Measurements from ENCODE around the gene GATD1.
A peak's percentile ranks its signal among the peaks of the same experiment; 100 is the strongest.

Gene GATD1

DNA sequence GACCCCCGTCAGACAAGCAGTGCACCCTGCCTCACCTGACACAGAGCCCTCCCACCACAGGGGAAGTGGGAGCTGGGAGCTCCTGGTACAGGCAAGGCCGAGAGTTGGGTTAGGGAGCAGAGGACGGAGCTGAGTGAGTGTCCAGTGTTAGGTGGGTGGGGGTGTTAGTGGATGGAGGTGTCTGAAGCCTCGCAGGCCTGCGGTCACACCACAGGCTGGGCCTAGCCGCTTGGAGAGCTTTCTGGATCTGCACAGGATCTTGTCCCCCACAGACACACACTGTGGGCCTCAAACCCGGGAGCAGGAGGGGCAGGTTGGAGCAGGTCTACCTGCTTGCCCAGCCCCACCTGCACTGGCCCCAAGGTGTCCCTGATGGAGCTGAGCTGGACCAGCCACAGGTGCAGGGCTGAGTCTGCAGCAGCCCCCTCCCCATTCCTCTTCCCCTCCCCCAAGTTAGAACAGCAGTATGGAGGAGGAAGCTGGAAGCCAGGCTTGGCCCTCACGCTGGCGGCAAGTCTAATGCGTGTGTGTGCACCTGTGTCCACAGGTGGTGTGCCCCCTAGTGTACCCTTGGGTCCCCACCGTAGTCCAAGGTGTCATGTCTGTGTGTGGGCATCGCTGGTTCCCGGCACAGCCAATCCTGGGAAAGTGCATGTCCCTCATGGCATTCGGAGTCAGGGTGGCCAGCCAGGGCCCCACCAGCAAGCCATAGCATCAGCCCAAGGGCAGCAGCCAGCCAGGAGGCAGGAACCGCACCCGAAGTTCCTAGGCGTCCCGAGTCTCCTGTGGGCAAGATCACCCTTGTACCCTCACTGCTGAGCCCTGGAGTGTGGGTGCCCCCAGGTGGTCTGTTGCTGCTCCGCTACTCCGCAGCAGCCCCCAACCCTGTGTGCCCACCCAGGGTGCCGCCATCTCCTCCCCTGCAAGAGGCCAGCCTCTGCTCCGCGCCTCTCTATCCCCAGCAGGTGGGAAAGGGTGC lies 2.0 kb upstream of the GATD1 start:
- no peak for DNase-seq (ENCODE audit: low spot score)

DNA sequence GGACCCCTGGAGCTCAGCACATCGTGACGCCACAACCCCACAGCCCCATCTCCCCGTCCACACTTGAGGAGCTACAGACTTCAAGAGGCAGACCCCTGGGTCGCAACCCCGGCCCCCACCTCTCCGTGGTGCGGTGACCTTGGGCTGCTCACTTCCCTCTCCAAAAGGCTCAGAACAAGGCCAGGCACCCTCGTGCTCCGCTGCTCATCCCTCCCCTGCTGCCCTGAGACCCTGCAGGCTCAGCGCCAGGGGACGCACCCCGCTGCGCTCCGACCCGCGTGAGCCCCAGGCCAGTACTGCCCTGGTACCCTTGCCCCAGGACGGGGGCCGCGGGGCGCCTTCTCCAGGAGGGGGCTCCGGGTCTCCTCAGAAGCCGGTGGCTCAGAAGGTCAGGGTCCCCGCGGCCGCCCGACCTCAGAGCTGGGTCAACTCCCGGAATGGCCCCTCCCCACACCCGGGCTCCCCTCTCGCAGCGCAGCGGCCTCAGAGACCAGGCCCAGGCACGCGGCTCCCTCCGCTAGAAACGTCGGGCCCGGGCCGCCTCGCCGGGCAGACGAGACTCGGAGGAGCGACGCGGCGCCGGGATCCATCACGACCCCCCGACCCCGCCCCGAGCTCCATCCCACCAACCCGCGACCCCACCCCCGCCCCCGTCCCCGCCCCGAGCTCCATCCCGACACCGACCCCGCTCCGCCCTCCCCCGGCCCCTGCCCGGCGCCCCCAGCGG lies 563 bp downstream of the GATD1 start:
- DNase-seq (ENCODE audit: low spot score): peak; percentile 84

DNA sequence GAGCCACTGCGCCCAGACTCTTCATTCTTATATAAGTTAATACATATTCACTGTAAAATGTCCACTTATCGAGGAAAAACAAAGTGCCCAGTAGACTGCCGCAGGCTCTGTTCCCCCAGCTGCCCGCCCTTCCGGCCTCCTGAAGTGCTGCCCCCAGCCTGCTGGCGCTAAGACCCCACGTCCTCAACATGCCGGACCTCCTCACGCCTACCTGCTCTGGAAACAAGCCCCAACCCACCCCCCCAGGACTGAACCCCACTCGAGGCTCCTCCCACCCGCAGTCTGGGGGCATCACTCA lies 1.1 kb downstream of the GATD1 start:
- no peak for DNase-seq (ENCODE audit: low spot score)

DNA sequence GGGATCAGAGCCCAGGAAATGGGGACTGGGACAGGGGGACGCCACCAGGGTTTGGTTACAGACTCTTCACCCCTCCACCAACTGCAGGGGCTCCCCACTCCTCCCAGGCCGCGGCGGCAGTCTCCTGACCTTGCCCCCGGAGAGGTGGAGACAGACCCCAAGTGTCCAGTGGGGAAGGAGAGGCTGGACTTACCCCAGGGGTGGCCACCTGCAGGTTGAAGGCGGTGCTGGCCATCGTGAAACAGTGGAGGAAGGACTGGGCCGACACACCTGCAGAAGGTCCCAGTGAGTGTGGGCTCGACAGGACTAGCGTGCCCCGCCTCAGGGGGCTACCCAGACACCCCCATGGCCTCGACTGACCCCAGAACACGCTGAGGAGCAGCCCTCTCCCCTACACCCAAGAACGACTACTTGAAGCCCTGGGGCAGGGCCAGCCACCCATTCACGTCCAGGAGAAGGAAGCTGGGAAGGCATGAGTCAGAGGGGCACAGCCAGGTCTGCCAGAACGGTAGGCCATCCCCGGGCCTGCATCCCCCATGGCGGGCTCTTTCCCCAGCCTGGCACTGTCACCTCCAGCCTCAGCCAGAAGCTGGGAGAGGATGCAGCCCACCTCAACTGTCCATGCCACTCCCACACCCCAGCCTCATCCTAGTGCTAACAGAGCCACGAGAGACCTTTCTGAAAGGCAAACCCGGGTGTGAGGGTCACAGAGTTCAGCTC lies 2.3 kb downstream of the GATD1 start:
- DNase-seq (ENCODE audit: low spot score): no peak

DNA sequence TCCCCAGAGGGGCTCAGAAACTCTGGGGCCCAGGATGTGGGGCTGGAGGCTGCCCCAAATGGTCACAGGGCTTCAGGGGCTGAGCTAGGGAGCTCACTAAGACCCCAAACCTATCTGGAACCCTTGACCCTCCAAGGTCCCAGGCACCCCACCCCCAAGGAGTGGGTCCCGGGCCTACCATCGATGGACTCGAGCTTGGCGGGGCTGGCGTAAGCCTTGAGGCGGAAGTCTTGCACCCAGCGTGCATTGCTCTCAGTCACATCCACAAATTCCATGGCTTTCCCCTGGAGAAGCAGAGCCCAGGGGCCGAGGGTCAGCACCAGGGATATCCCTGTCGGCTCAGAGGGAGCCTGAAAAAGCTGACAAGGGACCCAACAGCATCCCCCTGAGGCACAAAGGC lies 3.5 kb downstream of the GATD1 start:
- no peak for DNase-seq (ENCODE audit: low spot score)

DNA sequence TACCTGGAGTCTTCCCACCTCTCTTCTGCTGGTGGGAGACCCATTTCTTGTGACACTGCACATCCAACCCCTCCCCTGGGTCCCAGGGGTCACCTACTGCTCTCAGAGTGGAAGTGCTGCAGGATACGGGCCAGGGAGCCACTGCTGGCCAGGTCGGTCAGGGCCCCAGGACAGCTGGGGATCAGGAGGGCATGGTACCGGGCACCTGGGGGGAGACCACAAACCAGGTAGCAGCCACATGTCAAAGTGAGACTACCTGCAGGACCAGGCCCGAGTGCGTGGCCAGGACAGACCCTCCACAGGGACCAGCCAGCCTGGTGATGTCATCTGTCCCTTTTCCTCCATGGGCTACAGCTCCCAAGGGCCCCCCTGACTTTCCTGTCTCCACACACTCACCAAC lies 3.9 kb downstream of the GATD1 start:
- DNase-seq (ENCODE audit: low spot score): no peak

DNA sequence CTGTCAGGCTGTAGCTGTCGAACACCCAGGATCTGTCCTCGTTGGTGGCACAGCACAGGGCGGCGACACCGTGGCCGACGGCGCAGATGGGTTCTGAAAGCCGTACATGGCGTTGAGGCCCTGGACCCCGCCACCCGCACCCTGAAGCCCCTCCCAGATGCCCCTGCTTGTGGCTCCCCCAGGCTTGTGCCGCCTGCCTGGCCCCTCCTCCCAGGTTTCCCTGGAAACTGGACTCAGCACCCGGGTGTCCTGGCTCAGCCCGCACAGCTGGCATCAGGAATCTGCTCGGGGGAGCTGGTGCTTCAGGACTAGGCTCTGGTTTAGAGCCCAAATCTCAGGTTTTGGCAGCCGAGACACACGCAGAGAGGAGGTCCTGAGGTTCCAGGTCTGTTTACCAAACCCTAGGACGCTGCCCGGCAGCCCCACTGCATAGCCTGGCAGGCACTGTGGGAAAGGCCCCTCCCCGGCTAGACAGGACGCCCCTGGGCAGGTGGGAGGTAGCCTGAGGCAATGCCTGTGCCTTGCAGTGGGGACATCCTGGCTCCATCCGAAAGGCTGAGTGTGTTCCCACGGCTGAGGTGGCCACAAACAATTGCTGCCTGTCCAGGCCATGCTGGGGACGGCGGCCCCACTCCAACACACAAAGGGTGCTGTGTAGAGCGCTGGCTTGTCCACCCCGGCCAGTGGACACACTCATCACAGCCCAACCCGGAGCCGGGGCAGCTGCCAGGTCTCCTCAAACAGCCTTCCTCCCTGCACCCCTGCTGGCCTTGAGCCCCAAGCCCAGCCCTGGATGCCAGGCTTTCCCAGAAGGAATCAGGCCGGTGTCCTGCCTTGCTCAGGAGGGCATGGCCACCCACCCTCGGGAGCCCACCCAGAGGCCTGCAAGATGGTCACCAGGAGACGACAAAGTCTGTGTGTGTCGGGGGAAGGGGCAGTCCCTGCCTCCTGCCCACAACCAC lies 4.6 kb downstream of the GATD1 start:
- DNase-seq (ENCODE audit: low spot score): no peak

DNA sequence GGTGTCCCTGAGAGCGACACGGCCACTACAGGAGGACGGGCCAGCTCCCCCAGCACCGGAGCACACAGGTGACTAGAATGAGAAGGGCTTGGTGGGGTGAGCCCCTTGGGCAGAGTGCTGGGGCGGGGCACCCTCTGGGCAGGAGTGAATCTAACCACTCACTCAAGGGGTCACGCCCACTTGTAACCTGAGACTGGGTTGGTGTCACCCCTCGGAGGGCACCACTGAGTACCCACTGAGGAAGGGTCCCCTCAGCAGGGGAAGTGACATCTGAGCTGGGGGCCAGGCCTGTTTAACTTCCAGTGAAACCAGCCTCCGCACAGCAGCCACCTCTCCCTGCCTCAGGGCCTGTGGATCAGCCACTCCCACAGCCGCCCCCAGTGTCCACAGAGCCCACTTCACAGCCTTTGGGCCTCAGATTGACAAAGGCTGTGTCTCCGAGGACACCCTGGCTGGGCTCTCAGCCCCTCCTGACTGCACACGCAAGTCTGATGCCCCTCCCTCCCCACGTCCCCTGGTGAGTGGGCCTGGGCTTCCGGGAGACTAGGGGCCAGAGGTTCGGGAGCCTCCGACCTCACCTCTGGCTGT lies 5.6 kb downstream of the GATD1 start:
- no peak for DNase-seq (ENCODE audit: low spot score)

DNA sequence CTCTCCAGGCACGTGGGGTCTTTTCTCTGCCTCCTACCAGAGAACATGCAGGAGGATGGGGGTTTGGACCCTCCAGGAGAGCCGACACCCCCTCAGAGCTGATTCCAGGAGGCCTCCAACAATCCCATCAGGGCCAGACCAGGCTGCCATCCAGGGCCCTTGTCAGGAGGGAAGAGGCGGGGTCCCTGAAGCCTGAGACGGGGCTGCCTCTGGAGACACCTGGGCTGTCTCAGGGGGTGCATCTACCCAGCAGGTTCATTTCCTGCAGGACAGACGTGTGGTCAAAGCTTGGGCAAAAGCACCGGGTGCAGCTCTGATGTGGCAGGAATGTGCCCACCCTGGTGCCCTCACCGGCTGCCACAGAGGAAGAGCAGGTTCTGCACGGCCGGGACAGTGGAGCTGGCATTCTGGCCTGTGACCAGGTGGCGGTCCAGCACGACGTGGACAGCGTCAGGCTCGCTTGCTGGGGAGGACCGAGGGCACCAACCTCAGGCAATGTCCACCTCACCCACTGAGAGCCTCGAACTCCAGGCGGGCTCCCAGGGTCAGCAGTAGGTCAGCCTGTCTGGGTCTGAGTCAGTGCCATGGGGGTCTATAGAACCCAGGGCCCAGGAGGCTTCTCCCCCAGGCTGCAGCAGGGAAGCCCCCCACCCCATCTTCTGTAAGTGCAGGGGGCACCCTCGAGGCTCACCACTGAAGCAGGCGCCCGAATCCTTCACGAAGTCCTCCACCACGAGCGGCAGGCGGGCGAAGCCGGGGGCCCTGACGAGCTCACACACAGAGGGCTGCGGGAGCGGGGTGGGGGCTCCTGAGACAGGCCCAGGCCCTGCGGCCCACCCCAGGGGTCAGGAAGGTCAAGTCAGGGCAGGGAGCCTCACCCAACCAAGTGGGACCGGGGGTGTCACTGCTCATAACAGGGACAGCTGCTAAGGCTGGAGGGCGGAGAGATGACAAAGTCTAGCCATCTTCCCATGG lies 6.4 kb downstream of the GATD1 start:
- no peak for DNase-seq (ENCODE audit: low spot score)

DNA sequence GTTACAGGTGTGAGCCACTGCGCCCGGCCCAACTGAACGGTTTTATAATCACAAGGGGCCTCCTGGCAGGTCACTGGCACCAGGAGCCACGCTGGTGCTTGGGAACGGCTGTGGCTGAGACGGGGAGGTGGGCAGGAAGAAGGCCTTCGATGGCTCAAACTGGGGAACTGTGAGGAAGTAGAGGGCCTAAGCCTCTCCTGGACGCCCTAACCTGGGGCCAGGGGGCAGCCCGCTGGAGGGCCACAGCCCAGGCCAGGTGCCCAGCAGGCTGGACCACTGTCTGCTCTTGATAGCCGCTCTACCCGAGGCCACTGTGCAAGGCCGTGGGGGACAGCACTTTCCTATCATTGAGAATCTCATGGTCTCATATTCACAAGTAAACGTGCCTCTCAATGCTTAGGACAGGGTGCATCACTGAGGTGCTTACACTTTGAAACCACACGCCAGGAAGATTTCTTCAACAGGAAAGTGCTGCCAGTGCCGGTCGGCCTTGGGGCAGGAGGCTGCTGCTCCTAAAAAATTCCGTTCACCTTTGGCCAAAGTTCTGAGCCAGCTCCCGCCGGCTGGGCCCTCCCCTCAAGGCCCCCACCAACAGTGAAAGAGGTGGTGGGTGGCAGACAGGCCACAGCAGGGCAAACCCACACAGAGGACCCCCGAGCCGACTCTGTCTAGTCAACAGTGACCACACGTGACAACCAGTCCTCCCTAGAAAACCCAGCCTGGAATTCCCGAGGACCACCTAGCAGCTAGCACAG lies 7.2 kb downstream of the GATD1 start:
- no peak for DNase-seq (ENCODE audit: low spot score)

DNA sequence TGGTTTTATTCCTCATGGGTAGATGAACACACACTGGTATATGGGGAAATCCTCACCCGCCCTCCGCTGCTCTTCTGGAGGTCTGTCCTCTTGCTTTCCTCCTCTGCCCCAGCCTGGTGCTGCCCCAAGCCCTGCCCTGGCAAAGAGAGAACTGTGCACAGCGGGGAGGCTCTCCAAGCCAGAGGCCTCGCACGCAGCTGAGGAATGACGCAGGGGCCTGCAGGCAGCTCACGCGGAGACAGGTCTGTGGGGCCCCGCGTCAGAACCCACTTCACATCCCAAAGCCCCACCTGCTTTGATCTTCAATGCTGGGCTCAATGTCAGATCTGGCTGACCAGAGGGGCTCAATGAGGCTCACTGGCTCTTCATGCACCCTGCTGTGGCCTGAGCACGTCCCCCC lies 10.0 kb downstream of the GATD1 start:
- no peak for DNase-seq (ENCODE audit: low spot score)

DNA sequence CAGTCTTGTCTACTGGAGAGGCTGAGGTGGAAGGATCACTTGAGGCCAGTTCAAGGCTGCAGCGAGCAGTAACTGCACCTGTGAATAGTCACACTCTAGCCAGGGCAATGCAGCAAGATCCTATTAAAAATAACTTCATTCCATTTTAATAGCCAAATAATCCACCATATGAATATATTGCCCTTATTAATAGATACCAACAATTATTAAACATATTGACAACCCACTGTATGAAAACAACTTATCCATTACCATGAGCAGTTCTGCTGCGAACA lies 10.4 kb downstream of the GATD1 start:
- DNase-seq (ENCODE audit: low spot score): no peak

DNA sequence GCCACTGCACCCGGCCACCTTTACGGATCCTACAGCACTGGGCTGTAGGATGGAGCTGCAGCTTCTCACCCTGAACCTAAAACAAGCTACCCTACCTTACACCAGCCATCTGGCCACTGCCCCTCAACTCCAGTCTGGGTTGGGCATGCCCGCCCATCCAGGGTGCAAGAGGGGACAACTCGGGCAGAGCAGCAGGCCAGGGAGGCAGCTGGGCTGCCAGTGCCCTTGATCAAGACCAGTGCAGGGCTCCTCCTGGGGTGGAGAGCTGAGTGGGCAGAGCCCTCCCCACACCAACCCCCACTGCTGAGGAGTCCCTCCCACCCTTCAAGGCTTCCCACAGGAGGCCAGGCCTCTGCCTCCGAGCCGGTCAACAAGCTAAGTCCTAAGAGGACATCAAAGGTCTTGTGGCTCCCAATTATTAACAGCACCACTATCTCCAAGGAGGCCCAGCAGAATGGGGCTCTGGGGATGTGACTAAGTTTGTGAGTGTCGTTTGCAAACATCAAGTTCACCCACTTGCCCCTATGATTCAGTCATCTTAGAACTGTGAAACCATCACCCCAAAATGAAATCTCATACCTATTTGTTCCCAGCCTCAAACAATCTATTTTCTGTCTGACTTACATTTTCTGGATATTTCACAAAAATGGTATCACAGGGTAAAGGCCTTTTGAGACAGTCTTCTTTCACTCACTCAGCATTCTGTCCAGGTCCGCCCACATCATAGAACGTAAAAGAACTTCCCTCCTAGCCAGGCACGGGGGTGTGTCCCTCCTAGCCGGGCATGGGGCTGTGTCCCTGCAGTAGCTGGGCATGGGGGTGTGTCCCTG lies 11.0 kb downstream of the GATD1 start:
- no peak for DNase-seq (ENCODE audit: low spot score)

DNA sequence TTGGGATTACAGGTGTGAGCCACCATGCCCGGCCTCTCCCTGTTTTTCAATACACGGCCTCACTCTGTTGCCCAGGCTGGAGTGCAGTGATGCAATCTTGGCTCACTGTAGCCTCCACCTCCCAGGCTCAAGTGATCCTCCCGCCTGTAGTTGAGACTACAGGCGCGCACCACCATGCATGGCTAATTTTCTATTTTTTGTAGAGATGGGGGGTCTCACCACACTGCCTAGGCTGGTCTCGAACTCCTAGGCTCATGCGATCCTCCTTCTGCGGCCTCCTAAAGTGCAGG lies 11.5 kb downstream of the GATD1 start:
- DNase-seq (ENCODE audit: low spot score): no peak

DNA sequence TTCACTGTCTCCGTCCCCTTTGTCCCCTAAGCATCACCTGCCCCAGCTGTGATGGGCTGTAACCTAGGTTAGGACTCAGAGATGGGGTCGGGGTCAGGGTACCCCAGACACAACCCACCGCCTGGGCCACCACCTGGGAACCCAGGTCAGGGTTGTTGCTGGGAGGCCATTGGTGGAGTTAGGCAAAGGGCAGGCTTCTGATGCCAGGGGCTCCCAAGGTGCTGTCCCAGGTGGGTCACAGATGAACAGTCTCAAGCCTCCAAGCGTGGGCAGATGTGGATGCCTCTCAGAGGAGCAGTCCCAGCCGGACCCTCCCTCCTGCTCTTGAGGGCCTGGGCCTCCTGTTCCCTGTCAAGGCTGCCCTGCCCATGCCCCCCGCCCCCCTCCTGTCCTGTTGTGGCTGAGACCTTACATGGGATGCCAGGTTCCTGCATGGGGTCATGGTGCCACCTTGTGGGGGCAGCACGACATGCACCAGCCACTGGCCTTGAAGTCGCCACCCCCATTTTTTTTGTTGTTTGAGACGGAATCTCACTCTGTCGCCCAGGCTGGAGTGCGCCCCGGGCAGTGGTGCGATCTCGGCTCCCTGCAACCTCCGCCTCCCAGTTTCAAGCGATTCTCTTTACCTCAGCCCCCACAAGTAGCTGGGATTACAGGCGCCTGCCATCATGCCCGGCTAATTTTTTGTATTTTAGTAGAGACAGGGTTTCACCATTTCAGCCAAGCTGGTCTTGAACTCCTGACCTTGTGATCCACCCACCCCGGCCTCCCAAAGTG lies 12.1 kb downstream of the GATD1 start:
- DNase-seq (ENCODE audit: low spot score): peak; percentile 59

DNA sequence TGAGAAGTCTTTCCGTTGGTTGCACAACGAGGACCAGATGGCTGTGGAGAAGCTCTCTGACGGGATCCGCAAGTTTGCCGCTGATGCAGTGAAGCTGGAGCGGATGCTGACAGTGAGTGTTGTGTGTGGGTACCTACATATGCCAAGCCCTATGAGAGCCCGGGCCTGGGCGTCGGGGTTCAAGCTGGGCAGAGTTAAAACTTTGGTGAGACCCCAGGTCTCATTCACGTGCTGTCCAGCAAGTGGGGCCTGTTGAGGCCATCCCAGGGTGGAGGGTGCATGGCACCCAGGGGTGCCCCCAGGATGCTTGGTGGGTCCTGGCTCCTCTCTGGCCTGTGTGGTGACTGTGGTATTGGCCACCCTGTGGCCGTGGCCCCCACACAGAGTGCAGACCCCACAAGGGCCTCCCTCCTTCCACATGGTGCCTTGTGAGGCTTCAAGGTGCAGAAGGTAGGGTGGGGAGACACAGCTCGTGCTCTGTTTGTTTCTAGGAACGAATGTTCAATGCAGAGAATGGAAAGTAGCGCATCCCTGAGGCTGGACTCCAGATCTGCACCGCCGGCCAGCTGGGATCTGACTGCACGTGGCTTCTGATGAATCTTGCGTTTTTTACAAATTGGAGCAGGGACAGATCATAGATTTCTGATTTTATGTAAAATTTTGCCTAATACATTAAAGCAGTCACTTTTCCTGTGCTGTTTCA lies 12.8 kb downstream of the GATD1 start:
- DNase-seq (ENCODE audit: low spot score): no peak

DNA sequence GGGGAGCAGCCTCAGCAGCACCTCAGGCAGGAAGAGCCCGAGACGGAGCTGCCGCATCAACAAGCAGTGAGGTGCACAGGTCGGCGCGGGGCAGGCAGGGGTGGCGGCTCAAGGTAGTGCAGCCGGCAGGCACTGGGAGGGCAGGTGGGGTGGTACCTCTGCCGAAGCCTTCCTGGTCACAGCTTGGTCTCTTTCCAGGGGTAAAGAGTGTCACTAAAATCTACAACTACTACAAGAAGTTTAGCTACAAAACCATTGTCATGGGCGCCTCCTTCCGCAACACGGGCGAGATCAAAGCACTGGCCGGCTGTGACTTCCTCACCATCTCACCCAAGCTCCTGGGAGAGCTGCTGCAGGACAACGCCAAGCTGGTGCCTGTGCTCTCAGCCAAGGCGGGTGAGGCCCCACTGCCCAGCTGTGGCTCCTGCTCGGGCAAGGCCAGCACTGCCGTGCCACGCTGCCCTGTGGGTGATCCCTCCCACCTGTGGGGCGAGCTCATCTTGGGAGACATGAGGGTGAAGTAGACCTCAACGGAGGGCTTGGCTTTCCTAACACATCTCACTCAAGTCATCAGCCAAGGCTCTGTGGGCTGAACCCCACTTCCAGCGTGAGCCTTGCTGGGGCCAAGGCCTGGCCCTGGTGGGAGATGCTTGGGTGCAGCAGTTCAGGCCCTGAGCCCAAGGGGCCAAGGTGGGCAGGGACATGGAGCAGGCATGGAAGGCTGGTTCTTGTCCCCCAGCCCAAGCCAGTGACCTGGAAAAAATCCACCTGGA lies 13.6 kb downstream of the GATD1 start:
- DNase-seq (ENCODE audit: low spot score): no peak

Measured in HuH-7 (cell line).